Stomach (tissue), 9 donors: ENCODE data around the gene FBF1. TPM values are rescaled to one million over a fixed set of nuclear protein-coding genes. Genes with fewer than 3 reads are reported as not detected.

ENCODE experiments used
- DNase-seq, 2 donors: peaks; one replicate each; pipeline versions ENCODE4 v3.0.0 to v3.0.0-alpha.2; 2013 to 2019
- H3K27ac ChIP-seq, 5 donors: fragments of 200-600 bp in 4 of 5; sonication (generic) in 4 of 5; one replicate each; pipeline ENCODE4 v1.5.1; 2013 to 2019; ENCODE audit warnings: mild to moderate bottlenecking in 1 of 5, moderate library complexity in 1 of 5
- H3K27me3 ChIP-seq, 3 donors: fragments of 200-600 bp; sonication (generic); one replicate each; pipeline ENCODE4 v1.5.1; 2017 to 2019; ENCODE audit warnings: mixed run types in 1 of 3
- H3K36me3 ChIP-seq, 4 donors: fragments of 200-600 bp; sonication (generic); 1 replicate in 3 of 4; 2 replicates in 1 of 4; pipeline ENCODE4 v1.5.1; 2016 to 2019
- H3K4me1 ChIP-seq, 4 donors: fragments of 200-600 bp; sonication (generic); one replicate each; pipeline ENCODE4 v1.5.1; 2016 to 2019
- H3K4me3 ChIP-seq, 4 donors: fragments of 200-600 bp; sonication (generic) in 3 of 4; one replicate each; pipeline ENCODE4 v1.5.1; 2016 to 2019; ENCODE audit warnings: mild to moderate bottlenecking in 1 of 4
- H3K9me3 ChIP-seq, 4 donors: fragments of 200-600 bp; sonication (generic); one replicate each; pipeline ENCODE4 v1.5.1; 2016 to 2019
- EP300 ChIP-seq: sonication (generic); formaldehyde crosslinking; IDR thresholded peaks from one replicate; pipeline ENCODE4 v1.6.1; 2017; ENCODE audit warnings: antibody characterized with exemption
- POLR2A ChIP-seq, 4 donors: fragments of 450-650 bp; IDR thresholded peaks; one replicate each; pipeline ENCODE4 v1.6.1; 2016; ENCODE audit warnings: antibody characterized with exemption in 4 of 4, control low read depth in 2 of 4, mild to moderate bottlenecking in 1 of 4, moderate library complexity in 1 of 4
- POLR2AphosphoS5 ChIP-seq, 3 donors: sonication (generic); formaldehyde crosslinking; IDR thresholded peaks; one replicate each; pipeline ENCODE4 v1.6.1; 2016; ENCODE audit warnings: antibody characterized with exemption in 3 of 3
- WGBS, 5 donors: extraction: QIAGEN DNeasy Blood & Tissue Kit in 3 of 5; methylation state at CpG; one replicate each; pipeline versions ENCODE4 v1.1.5 to v1.1.7; 2013 to 2018; 5-methylcytosine and 5-hydroxymethylcytosine counted together
- intact Hi-C: fragments of 100-400 bp; cut with DNase I; formaldehyde crosslinking; loops from one replicate; pipeline ENCODE4 v1.15.1; 2023; ENCODE audit warnings: low total_unique reads
- polyA plus RNA-seq, 3 donors: library from polyadenylated mRNA; stranded (reverse); fragments of 200-250 nt; gene quantifications; one replicate each; pipeline ENCODE4 v1.2.3, GENCODE V29; 2013
- total RNA-seq, 5 donors: library from RNA; depleted of rRNA; stranded (reverse); fragments of >200 nt; gene quantifications; one replicate each; pipeline versions ENCODE4 v1.1.0 to v1.2.3, GENCODE V29; 2014 to 2016
- TF ChIP-seq, protein P1 (sequence below), 7 experiments: fragments of 450-650 bp in 4 of 7; fragments of 200-600 bp in 3 of 7; sonication (generic) in 3 of 7; IDR thresholded peaks; one replicate each; pipeline ENCODE4 v1.5.1; 2016 to 2019; ENCODE audit warnings: antibody characterized with exemption in 7 of 7, control low read depth in 2 of 7, mild to moderate bottlenecking in 1 of 7
- donor health status: healthy with polysubstance abuse.
- donor health status: Bipolar disorder and iron deficiency.
- donor health status: healthy.

The FBF1 gene
- total and polyA plus RNA-seq, 8 donors: 1.7 to 21.7 (median 10.4) TPM

DNA sequence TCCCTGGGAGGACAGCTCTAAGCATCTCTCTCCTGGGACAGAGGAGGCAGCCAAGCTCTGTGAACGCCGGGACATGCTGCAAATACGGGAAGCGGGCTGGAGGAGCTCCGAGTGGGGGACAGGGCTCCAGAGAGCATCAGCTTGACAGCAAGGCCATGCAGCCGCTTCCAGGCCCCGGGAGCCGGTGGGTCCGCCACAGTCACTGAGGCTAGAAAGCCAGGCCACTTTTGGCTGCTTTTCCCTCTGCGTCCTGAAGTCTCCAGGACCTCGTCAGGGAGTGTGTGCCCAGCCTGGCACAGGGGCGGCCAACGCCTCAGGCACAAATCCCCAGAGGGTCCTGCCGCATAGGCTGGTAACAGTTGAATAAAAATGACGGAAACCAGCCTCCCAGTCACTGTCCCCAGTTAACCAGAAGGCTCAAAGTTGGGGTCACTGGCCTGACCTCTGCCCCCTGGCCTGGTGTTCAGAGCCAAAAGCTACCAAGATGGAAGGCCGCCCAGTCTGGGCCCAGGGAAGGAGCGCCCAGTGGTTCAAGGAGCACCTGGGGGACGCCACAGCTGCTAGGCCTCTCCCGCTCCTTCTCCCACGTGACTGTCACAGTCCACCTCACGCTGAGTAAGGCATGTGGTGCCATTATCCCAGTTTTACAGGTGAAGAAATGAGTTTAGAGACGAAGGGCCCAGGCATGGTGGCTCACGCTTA is 40.9 kb downstream of the FBF1 start:
- Histone ChIP-seq H3K27ac (no peak overlapping the region), H3K4me1 (peaks cover 21 to 46% (median 43%) of the 10 kb centered on the region in 4 donors), H3K27me3 (no peaks in the 10 kb centered on the region), H3K36me3 (peaks cover 43 to 59% (median 57%) of the 10 kb centered on the region in 4 donors), H3K9me3 (no peaks in the 10 kb centered on the region), H3K4me3 (no peak overlapping the region)
- whole genome bisulfite sequencing, 5 donors: 90 to 95% (median 94%) methylated on average over 17 to 23 of the region's 23 CpGs
- intact Hi-C loops: no loop called here
- DNase-seq: no peak
- TF ChIP-seq, protein P1, sequence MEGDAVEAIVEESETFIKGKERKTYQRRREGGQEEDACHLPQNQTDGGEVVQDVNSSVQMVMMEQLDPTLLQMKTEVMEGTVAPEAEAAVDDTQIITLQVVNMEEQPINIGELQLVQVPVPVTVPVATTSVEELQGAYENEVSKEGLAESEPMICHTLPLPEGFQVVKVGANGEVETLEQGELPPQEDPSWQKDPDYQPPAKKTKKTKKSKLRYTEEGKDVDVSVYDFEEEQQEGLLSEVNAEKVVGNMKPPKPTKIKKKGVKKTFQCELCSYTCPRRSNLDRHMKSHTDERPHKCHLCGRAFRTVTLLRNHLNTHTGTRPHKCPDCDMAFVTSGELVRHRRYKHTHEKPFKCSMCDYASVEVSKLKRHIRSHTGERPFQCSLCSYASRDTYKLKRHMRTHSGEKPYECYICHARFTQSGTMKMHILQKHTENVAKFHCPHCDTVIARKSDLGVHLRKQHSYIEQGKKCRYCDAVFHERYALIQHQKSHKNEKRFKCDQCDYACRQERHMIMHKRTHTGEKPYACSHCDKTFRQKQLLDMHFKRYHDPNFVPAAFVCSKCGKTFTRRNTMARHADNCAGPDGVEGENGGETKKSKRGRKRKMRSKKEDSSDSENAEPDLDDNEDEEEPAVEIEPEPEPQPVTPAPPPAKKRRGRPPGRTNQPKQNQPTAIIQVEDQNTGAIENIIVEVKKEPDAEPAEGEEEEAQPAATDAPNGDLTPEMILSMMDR (IDR thresholded peaks at IDR 0.05): no peak
- TF ChIP-seq EP300: no peak
- TF ChIP-seq POLR2A (IDR thresholded peaks at IDR 0.05): no peak
- TF ChIP-seq POLR2AphosphoS5 (IDR thresholded peaks at IDR 0.05): no peak

DNA sequence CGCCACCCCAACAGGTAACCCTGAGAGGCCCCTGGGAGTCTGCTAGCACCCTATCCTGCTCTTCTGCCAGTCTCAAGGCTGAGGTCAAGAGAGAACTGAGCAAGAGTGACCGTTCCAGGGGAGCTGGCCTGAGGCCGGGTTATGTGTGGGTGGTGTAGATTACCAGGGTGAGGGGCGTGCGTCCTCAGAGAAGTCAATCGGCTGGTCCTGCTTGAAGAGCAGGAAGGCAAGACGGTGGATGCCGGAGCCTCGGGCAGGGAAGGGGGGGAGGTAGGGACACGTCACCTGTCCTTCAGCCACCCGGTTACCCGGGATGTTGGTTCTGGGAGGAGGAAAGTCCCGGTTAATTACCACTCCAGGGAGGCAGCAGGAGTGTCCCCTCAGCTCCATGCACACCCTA is 41.5 kb downstream of the FBF1 start:
- Histone ChIP-seq H3K9me3 (no peaks in the 10 kb centered on the region), H3K27me3 (no peaks in the 10 kb centered on the region), H3K36me3 (peaks cover 43 to 59% (median 57%) of the 10 kb centered on the region in 4 donors), H3K4me3 (no peak overlapping the region), H3K4me1 (peaks cover 27 to 52% (median 48%) of the 10 kb centered on the region in 4 donors), H3K27ac (no peak overlapping the region)
- TF ChIP-seq, protein P1 (IDR thresholded peaks at IDR 0.05): no peak
- TF ChIP-seq POLR2A (IDR thresholded peaks at IDR 0.05) (no peak), POLR2AphosphoS5 (IDR thresholded peaks at IDR 0.05) (no peak), EP300 (no peak)
- no peak for DNase-seq
- WGBS, 5 donors: 86 to 92% (median 90%) methylated on average over 13 of the region's 13 CpGs
- intact Hi-C loops: no loop called here

DNA sequence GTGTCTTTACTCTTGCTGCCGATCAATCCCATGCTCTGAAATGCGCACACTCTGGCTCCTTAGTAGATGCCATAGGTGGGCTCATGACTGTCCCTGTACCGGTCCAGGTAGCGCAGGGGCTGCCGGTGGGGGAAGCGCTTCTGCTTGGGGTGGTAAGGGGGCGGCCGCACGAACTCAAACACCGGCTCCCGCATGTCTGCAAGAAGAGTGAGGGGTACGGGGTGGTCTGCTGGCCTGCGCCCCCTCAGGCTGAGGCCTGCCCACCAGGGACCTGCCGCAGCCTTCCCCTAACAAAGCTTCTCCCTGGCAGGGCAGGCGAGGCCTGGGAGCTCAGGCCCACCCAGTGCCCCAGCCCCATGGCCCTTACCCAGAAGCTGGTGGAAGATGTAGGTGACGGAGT is 42.1 kb downstream of the FBF1 start:
- Histone ChIP-seq H3K9me3 (no peaks in the 10 kb centered on the region), H3K4me1 (peaks cover 22 to 52% (median 47%) of the 10 kb centered on the region in 4 donors), H3K27me3 (no peaks in the 10 kb centered on the region), H3K36me3 (peaks cover 43 to 59% (median 57%) of the 10 kb centered on the region in 4 donors), H3K27ac (no peak overlapping the region), H3K4me3 (no peak overlapping the region)
- TF ChIP-seq POLR2AphosphoS5 (IDR thresholded peaks at IDR 0.05): no peak
- TF ChIP-seq, protein P1 (IDR thresholded peaks at IDR 0.05): no peak
- 90 to 100% (median 95%) methylated on average over 5 to 16 of the region's 16 CpGs for WGBS, 5 donors
- no peak for DNase-seq
- intact Hi-C loops: no loop called here

DNA sequence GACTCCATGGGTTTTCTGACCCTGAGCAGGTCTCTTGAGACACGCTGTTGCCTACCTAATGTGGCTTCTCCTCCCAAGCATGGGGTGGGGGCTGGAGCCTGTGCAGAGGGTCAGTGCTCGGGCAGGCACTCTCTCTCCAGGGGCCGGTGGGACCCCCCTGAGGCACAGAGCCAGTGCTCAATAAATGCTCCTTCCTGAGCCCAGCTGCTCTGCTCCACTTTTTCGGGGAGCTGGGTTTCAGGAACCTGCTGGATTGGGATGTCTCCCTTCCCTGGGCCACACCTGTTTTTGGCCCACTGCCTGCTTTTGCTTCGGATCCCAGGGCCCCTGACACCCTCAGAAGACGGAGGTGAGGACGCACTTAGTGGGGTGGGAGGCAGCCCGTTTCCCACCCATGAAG is 42.8 kb downstream of the FBF1 start:
- H3K27me3 ChIP-seq: no peaks in the 10 kb centered on the region
- H3K4me1 ChIP-seq: peaks cover 19 to 50% (median 46%) of the 10 kb centered on the region in 4 donors
- H3K27ac ChIP-seq: peak overlapping the region in 2 of 5 donors; percentile 94 to 97
- H3K9me3 ChIP-seq: no peaks in the 10 kb centered on the region
- peaks cover 41 to 56% (median 54%) of the 10 kb centered on the region in 4 donors for H3K36me3 ChIP-seq
- intact Hi-C loops: no loop called here
- no peak for DNase-seq
- no peak for TF ChIP-seq EP300
- TF ChIP-seq, protein P1 (IDR thresholded peaks at IDR 0.05): no peak
- TF ChIP-seq POLR2A (IDR thresholded peaks at IDR 0.05): no peak
- no peak for TF ChIP-seq POLR2AphosphoS5 (IDR thresholded peaks at IDR 0.05)
- no peak overlapping the region for H3K4me3 ChIP-seq
- 72 to 79% (median 75%) methylated on average over 7 to 8 of the region's 8 CpGs for WGBS, 5 donors
